GM19397 (cell line): ENCODE data around the gene SCGB3A2.

Experiments
- ATAC-seq: cut with Tn5 transposase; IDR thresholded peaks from one replicate; pipeline ENCODE4 v1.9.1; 2021; ENCODE audit warnings: mild to moderate bottlenecking, moderate library complexity; ENCODE audit not compliant: unreplicated experiment

The SCGB3A2 gene

DNA sequence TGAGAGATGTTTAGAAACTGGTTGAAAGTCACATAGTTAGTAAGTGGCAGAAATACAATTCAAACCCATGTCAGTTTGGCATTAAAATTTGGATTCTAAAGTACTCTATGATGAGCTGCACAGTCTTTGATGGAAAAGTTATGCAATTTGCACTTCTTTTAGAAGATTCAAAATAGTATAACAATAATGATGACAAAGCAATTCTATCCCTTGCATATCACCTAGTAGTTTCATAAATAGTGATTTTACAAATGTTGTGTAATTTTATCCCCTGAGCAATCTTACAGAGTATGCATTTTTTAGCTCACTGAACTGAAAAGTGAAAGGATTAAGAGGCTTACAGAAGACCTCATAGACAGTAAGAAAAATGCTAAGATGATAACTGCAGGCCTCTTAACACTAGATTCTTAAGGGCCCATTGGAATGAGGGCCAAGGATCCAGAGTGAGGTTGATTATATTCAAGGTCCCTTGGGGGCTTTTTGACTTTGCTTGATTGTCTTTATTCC, 24.2 kb downstream of the SCGB3A2 start:
- no peak for ATAC-seq

DNA sequence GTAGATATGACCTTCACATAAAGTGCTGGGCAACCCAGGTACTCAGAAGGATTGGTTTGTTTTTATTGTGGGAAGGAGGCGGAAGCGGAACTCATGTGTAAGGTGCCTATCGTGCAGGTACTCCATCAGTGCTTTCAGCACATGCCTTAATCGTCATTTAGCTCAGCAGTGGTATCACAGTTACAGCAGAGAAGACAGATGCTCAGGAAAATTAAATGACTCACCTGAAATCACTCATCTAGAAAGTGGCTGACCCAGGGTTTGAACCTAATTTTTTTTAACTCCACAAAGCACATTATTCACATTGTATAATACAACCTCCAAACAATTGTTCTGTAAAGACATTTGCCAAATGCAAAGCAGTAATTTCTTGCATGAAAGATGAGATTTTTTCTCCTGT, 25.6 kb downstream of the SCGB3A2 start:
- ATAC-seq, result no peak

DNA sequence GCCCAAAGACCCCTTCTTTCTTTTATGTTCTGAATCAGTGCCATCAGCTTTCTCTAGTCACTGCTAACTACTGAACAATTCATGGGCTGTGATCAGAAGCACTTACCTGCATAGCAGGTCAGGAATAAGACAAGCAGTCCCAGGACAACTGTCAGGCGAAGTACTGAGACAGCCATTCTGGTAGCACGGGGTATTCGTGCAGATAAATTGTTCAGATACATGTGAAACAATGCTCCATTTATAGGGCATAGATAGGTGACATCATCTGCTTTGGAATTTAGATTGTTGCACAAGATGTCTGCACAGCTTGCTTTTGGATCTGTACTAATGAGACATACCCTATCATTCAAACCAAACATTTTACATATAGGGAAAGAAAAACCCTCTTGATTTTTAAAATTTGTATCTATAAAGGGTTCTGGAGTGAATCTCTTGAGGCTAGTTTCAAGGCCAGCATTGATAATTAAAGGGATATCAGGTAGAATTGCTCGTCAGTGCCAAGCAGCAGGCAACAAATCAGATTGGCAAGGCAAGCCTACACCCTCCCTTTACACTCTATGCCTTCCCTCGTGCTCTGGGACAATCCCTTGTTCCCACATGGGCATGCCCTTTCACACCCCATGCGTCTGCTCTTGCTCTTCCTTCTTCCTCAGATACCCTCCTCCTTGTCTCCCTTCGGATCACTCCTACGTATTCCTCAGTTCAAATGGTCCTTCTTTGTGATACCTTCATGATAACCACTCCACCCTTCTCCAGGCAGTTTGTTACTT, 28.0 kb downstream of the SCGB3A2 start, which contains the start of gene C5orf46:
Gene C5orf46, minus strand, starts transcription at position 213 of the 770 bp plus-strand sequence. Its CDS starts 37 bp downstream, at position 176.
- ATAC-seq, result no peak

DNA sequence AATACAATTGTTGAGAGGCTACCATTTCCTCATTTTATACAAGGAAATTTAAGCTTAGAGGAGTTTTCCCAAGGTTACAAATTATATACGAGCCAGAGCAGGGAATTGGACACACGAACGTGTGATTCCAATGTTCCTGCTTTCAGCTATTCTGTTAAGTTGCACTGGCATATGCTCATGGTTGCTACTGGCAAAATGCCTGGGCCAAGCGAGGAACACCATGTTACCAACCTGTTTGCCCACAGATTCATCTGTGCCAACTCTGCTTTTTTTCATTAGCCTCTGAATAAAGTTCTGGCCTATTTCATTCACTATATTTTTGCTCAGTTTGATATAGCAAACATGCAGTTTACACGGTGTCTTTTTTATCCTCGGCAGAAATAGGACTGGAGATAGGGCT, 32.9 kb downstream of the SCGB3A2 start:
- ATAC-seq, result no peak

DNA sequence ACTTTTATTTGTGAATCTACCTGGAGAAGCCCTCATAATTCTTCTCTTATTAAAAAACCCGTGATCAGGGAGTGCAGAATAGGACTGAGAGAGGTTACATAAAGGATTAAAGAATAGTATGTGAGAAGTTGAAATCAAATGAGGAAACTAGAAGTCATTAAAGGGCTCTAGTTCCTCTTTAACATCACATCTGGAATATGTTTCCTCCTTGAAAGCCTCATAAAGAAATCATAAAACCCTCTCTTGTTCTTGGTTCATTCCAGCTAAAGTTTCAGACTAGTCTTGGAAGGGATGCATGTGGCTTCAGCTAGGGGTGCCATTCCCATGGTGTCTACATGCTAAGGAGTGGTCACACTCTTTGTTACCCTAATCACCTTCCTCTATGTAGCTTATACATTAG, 33.5 kb downstream of the SCGB3A2 start:
- ATAC-seq, result no peak

DNA sequence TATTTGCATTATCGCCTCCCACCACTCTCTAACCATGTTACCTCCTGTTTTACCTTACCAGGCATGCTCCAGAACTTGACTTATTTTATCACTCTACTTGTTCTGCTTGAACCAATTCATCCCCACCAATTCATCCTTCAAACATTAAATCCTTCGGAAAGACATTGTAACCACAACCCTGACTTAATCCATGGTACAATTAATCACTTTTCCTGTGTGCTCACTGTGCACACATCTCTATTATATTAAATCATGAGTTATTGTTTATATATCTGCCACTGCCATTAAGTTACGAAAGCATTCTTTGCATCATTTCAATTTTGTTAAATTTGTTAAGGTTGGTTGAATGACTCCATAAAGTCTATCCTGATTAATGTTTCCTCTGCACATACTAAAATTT, 35.3 kb downstream of the SCGB3A2 start:
- no peak for ATAC-seq

DNA sequence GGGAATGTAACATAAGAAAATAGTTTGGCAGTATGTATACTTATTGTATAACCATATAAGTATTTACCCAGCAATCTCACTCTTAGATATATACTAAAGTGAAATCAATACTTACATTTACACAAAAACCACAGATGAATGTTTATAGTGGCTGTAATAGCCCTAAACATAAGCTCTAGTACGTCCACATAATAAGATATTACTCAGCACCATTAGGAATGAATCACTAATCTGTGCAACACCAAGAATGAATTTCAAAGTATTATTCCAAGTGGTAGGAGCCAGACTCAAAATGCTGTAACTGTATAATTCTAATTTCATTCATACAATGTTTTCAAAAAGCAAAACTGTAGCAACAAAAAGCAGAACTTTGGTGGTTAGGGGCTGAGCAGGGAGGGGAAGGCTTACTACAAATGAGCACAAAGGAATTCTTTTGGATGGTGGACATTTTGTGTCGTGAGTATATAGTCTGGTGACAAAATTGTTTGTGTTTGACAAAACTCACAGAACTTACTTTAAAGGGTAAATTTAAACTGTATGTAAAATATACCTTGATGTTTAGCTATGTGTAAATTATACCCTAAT, 39.7 kb downstream of the SCGB3A2 start:
- no peak for ATAC-seq

DNA sequence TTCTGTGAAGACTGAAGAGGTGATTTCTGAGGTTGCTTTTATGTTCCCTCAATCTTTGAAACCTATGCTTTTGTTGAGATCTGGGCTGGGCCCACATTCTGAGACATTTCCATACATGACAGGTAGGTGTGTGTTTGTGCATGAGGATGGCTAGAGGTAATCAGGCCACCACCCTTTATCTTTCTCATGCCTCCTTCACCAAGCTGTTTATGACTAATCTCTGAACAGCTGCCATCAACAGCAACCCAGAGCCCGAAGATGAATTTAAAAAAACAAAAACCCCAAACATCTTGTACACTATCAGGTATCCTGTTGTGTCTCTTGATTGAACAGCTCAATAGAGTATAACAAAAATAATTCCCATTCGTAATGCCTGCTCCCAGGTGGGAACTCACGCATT, 40.4 kb downstream of the SCGB3A2 start:
- ATAC-seq, result no peak

DNA sequence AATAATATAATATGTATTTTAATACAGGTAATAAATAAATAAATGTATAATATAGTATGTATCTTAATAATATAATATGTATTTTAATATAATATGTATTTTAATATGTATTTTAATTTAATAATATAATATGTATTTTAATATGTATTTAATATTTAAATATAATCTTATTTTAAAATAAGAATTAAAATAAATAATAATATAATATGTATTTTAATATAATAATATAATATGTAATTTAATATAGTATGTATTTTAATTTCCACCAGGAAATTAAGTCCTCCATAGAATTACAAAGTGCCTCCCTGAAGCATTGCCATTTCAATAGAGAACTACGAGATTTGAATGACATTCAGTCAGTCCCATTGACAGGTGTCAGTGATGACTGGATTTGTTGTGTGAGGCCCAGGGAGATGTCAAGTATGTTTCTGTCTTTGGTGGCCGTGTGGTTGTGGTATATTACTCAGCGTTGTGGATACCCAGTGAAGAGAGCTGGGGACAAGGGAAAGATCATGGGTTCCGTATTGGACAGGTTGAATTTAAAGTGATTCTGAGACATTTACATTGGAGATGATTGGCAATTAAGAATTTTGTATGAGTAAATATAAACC, 42.0 kb downstream of the SCGB3A2 start:
- ATAC-seq, result no peak

DNA sequence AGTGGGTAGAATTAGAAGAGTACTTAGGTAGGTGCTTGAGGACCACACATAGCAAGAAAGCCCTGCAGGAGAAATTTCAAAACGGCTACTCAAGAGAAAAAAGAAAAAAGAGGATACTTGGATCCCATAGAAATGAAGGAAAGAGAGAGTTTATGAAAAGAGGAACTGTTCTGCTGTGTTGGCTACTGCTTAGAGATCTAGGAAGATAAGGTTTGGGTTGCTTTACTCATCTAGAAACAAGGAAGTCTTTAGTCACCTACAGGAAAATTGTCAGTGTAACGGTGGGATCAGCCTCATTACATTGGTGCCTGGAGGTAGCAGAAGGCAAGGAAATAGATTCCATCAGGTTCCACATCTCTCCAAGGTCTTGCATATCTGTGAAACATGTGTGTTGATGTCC, 42.6 kb downstream of the SCGB3A2 start:
- ATAC-seq, result no peak

DNA sequence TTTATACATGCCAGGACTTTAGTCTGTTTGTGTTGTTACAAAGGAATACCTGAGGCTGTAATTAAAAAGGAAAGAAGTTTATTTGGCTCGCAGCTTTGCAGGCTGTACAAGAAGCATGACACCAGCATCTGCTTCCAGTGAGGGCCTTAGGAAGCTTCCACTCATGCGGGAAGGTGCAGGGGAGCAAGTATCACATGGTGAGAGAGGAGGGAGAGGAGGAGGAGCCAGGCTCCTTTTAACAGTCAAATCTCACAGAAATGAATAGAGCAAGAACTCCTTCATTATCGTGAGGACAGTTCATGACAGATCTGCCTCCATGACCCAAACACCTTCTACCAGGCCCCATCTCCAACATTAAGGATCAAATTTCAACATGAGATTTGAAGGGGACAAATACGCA, 46.5 kb downstream of the SCGB3A2 start:
- no peak for ATAC-seq

DNA sequence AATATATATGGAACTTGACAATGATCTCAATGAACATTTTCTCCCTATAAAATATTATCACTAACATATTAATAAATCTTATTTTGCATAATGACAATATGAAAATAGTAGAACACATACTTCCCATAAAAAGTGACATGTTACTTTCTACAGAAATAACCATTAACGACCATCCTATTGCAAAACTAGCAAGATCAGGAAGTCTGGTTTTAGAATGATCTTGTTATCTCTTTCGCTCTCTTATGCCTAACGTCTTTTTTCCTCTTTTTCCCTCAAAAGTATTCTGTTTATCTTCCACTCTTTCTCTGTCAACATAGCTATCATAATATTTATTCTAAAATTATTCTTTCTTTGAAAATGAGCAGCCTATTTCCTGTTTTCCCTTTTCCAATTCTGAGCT, 49.4 kb downstream of the SCGB3A2 start:
- no peak for ATAC-seq

DNA sequence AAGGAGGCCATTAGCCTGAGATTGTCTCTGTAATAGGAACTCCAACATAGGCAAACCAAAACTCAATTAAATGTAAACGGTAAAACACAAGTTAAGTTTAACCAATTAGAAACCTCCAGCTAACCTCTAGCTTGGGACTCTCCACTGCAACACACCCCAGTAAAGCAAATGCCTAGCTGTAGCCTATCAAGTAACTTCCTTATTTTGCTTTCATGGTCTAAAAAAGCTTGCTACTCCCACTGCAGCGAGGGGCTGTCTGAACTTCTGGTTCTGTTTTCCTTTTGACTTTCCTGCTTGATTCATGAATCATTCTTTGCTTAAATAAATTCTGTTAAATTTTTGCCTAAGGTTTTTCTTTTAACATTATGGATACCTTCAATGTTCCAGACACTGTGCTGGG, 52.3 kb downstream of the SCGB3A2 start:
- ATAC-seq, result no peak
